HG02610 (cell line): Measurements from ENCODE around the gene TBXAS1.
"Not testable (repeated sequence)": the region's sequence is repeated elsewhere in the genome, so short reads cannot be mapped to it uniquely, and the experiment has no call there.

Experiments used
- ATAC-seq: cut with Tn5 transposase; IDR thresholded peaks from one replicate; pipeline ENCODE4 v1.9.1; 2021; ENCODE audit warnings: mild to moderate bottlenecking, moderate library complexity; ENCODE audit not compliant: unreplicated experiment

TBXAS1 gene

GRCh38 chr7:139913021-139913844, 84.2 kb downstream of the TBXAS1 start:
- ATAC-seq: no peak

DNA sequence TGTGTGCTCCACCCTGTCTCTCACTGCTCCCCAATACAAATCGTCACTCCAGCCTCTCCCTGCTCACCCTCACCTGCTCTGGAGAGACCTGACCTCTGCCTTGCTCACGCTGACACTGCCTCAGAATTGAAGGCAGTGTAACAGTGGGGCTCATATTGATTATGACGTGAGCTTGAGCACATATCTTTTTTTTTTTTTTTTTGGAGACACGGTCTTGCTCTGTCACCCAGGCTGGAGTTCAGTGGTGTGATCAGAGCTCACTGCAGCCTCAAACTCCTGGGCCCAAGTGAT, 84.7 kb downstream of the TBXAS1 start:
- no peak for ATAC-seq

DNA sequence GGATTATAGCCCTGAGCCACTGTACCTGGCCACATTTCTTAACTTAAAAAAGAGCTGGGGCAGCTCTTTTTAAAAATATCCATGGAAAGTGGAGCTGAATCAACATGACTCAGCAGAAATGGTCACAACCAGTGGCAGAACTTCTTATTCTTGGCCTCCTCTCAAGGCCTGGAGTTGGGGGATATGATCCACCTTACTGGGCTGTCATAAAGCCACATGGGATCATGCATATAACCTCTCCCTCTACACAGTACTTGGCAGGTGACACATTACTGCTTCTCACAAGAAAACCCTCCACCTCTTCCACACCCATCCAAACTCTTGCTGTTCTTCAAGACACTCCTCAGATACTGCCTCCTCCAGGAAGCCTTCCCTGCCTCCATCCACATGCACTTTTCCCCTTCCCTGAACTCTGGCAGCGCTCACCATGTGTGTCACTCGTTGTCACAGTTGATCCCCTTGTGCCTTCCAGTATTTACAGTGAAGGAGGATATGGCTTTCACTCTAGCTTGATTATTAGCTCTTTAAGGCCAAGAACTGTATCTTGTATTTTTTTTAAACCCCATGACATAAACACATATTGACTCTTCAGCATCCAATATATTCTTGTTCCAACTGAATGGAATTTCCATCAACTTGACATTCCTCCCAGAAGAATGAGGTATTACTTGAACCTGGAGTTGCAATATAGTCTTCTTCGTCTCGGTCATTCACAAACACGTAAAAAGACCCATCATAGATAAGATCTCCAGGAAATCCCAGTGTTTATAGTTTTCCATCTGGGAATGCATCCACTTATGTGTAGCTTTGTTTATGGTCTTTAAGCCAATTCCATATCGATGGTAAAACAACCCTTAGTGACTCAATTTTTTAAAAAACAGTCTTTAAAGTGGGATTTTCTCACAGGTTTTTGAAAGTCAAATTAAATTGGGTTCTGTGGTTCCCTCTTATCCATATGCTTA, 85.5 kb downstream of the TBXAS1 start:
- ATAC-seq: no peak

GRCh38 chr7:139915268-139915863, 86.3 kb downstream of the TBXAS1 start:
- ATAC-seq: no peak

DNA sequence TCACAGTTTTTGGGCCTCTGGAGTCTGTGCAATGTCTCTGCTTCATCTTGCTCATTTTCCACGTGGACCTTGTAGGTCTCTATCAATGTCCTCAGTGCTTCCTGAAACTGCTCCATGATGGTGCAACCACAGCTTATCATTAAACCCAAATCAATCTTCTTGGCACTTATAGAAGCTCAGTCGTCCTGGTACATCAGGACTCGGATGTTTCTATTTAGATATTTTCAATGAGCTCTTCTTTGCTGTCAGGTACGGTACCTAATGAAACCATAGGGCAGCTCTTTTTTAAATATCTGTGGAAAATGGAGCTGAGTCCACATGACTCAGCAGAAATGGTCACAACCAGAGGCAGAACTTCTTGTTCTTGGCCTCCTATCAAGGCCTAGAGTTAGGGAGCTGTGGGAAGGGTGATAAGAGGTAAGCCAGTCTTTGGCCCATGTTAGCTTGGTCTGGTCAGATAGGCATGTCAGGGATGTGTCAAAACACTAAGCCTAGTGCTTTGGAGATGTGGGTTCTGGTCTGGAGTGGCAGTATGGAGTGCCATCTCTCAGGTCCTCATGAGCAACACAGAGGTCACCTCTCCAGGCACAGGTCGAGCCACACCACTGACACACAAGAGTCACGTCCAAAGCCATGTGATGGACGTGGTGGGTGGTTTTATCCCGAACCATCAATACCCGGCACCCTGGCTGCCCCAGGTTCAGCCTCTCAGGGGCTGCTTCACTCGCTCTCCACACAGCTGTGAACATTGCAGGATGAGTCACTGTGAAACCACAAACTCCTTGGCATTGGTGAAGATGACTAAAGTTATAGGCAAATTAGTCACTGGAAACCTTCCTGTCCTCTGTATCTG, 87.0 kb downstream of the TBXAS1 start:
- ATAC-seq: peak; percentile 92

GRCh38 chr7:139916717-139917395, 87.8 kb downstream of the TBXAS1 start:
- peak; percentile 63 for ATAC-seq

DNA sequence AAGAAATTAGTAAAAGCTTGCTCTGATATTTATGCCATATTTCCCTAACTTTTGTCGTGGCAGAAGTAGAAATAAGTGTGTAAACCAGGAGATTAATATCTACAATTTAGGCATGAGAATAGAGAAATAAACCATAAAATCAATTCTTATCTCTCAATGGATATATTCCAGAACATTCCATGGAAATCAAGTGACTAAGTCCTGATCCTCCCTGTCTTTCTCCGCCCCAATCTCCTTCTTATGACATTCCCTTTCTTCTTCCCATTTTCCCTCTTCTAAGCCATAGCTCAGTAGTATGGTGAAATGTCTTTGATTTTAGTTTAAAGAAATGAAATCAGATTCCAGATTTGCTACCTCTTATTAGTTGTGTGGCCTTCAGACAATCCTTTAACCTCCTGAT, 88.8 kb downstream of the TBXAS1 start:
- ATAC-seq: no peak

GRCh38 chr7:139918480-139918879, 89.4 kb downstream of the TBXAS1 start:
- no peak for ATAC-seq

DNA sequence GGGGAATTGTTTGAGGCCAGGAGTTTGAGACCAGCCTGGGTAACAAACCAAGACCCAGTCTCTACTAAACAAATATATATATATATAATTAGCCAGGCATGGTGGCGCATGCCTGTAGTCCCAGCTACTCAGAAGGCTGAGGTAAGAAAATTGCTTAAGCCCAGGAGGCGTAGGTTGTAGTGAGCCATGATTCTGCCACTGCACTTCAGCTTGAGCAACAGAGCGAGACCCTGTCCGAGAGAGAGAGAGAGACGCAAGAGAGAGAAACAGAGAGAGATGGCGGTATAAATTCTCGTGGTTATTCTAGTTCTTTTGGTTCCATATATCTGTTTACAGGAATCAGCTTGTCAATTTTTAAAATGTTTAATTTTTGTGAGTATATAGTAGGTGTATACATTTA, 94.0 kb downstream of the TBXAS1 start:
- ATAC-seq: no peak

- ATAC-seq: no peak
These were observed 95.4 kb downstream of the TBXAS1 start for GRCh38 chr7:139924461-139924860.

GRCh38 chr7:139929221-139929620, 100.2 kb downstream of the TBXAS1 start:
- not testable (repeated sequence) for ATAC-seq

DNA sequence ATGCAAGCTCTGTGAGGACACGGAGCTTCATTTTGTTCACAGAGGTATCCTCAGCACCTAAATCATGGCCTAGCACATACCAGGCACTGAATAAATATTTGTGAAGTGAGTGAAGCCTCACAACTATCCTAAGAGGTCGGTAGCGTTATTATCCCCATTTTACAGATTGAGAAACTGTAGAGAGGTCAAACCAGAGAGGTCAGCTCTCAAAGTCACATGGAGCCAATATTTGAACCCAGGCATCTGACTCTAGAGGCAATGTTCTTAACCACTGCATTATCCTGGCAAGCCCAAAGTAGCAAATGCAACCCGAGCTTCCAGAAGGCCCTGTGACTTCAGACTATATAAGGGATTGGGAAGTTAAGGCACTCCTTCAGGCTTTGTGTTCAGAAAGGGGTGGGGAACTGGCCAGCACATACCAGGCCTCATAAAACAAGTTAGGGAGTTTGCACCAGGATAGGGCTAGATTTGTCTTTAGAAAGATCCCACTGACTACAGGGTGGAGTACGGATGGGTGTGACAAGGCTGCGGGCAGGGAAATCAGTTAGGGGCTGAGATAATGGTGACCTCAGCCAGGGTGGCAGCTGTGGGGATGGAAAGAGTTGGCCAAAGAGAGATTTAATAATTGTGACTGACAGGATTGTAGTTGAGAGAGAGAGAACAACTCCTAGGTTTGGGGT, 101.4 kb downstream of the TBXAS1 start:
- ATAC-seq: no peak

GRCh38 chr7:139931190-139931934, 102.3 kb downstream of the TBXAS1 start:
- no peak for ATAC-seq

DNA sequence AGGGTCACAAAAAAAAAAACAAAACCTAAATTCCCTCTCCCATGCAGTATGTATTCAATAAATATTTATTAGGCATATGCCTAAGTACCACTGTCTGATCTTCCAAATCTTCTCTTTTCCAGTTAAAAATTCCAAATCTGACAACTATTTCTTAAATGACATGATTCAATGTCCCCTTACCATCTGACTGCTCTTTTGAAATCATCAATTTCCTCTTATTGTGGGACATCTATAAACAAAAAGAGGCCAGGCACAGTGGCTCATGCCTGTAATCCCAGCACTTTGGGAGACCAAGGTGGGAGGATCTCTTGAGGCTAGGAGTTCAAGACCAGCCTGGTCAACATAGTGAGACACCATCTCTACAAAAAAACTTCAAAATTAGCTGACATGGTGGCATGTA, 103.5 kb downstream of the TBXAS1 start:
- no peak for ATAC-seq

- ATAC-seq: no peak
These were observed 107.8 kb downstream of the TBXAS1 start for GRCh38 chr7:139936760-139937310.

- no peak for ATAC-seq
These were observed 108.7 kb downstream of the TBXAS1 start for GRCh38 chr7:139937715-139938114.

DNA sequence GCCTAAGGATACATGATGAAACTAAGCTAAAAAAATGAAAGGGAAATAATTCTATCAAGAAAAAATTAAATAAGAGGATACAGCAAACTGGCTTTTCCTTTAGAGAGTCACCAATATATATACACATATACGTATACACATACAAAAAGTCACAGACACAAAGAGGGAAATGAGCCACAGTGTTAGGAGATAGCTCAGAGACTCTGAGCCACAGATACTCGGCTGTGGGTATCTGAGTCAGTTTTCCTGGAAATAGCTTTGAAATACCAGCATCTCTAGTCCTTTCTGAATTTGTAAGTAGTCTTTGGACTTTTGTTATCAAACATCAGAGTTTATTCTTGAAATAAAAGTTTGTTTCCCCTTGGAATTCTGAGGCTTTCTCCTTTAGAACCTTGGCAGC, 111.8 kb downstream of the TBXAS1 start:
- no peak for ATAC-seq

DNA sequence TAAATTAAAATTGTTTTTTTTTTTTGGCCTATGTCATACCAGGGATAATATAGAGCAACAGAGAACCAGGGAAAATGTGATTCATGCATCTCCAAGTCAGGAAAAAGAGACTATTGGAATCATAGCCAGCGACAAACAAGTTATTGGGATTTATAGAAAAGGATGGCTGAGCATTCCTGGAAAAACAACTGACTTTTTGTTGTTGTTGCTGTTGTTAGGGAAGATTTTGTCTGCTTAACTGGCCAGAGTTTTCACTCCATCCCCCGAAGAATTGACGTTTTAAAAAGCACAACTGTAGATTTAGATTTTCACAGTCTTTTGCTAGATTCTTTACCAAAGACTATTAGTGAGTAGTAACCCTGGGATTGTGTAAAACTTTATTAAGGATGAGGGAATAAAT, 112.4 kb downstream of the TBXAS1 start:
- no peak for ATAC-seq

- no peak for ATAC-seq
These were observed 112.8 kb downstream of the TBXAS1 start for GRCh38 chr7:139941866-139942265.
